Astrocyte (in vitro differentiated cells and primary cell): ENCODE data around the gene TDRD1. TPM values are rescaled to one million over a fixed set of nuclear protein-coding genes. Genes with fewer than 3 reads are reported as not detected.

Experiments used
- DNase-seq: peaks from one replicate; pipeline ENCODE4 v3.0.0-alpha.2; 2010; ENCODE audit warnings: low read depth
- FAIRE-seq: peaks from 2 replicates; lab custom pipeline; 2011; peaks lifted over from hg19 to GRCh38; lab: Jason Lieb, UNC
- H2AFZ ChIP-seq: 2 replicates; pipeline ENCODE4 v1.6.0; 2012; ENCODE audit warnings: low read depth, low read length, inconsistent platforms
- H3K27ac ChIP-seq: 2 replicates; pipeline ENCODE4 v1.5.1; 2011; ENCODE audit warnings: low read depth, low read length, inconsistent platforms
- H3K27me3 ChIP-seq: 2 replicates; pipeline ENCODE4 v1.6.0; 2011; ENCODE audit warnings: low read length, inconsistent platforms; ENCODE audit not compliant: insufficient read depth
- H3K36me3 ChIP-seq: 2 replicates; pipeline ENCODE4 v1.5.1; 2011; ENCODE audit warnings: low read length, inconsistent platforms; ENCODE audit not compliant: insufficient read depth
- H3K4me1 ChIP-seq: 2 replicates; pipeline ENCODE4 v1.5.1; 2011; ENCODE audit warnings: low read length, inconsistent platforms; ENCODE audit not compliant: insufficient read depth
- H3K4me2 ChIP-seq: 2 replicates; pipeline ENCODE4 v1.6.0; 2012; ENCODE audit warnings: low read length, inconsistent platforms
- H3K4me3 ChIP-seq: 2 replicates; pipeline ENCODE4 v1.5.1; 2011; ENCODE audit warnings: low read depth, mild to moderate bottlenecking, low read length, inconsistent platforms; ENCODE audit not compliant: insufficient read depth
- H3K79me2 ChIP-seq: 2 replicates; pipeline ENCODE4 v1.6.0; 2012; ENCODE audit warnings: mild to moderate bottlenecking, low read length, inconsistent platforms; ENCODE audit not compliant: insufficient read depth
- H3K9ac ChIP-seq: 2 replicates; pipeline ENCODE4 v1.6.0; 2012; ENCODE audit warnings: mild to moderate bottlenecking, low read length, inconsistent platforms
- H3K9me3 ChIP-seq: 2 replicates; pipeline ENCODE4 v1.5.1; 2012; ENCODE audit warnings: low read depth, mild to moderate bottlenecking, low read length, inconsistent platforms; ENCODE audit not compliant: insufficient read depth
- H4K20me1 ChIP-seq: 2 replicates; pipeline ENCODE4 v1.6.0; 2012; ENCODE audit warnings: low read length, inconsistent platforms; ENCODE audit not compliant: insufficient read depth
- H3K27ac Mint-ChIP-seq: one replicate; pipeline ENCODE4 v1.8.0; 2021; ENCODE audit warnings: mild to moderate bottlenecking, mixed read lengths; ENCODE audit not compliant: unreplicated experiment
- H3K27me3 Mint-ChIP-seq: one replicate; pipeline ENCODE4 v1.8.0; 2021; ENCODE audit warnings: low read depth, mixed read lengths; ENCODE audit not compliant: unreplicated experiment
- H3K36me3 Mint-ChIP-seq: one replicate; pipeline ENCODE4 v1.8.0; 2021; ENCODE audit warnings: low read depth, mixed read lengths; ENCODE audit not compliant: unreplicated experiment
- H3K4me1 Mint-ChIP-seq: one replicate; pipeline ENCODE4 v1.8.0; 2021; ENCODE audit warnings: low read depth, mixed read lengths; ENCODE audit not compliant: unreplicated experiment
- H3K4me3 Mint-ChIP-seq: one replicate; pipeline ENCODE4 v1.8.0; 2021; ENCODE audit warnings: mild to moderate bottlenecking, moderate library complexity, mixed read lengths; ENCODE audit not compliant: unreplicated experiment
- H3K9me3 Mint-ChIP-seq: one replicate; pipeline ENCODE4 v1.8.0; 2021; ENCODE audit warnings: mild to moderate bottlenecking, mixed read lengths; ENCODE audit not compliant: unreplicated experiment
- CTCF ChIP-seq: IDR thresholded peaks from 2 replicates; pipeline ENCODE4 v1.5.1; 2011; ENCODE audit warnings: low read depth, mild to moderate bottlenecking, inconsistent platforms, low read length, moderate library complexity; ENCODE audit not compliant: insufficient read depth
- EZH2 ChIP-seq: IDR thresholded peaks from 2 replicates; pipeline ENCODE4 v1.6.1; 2012; ENCODE audit warnings: mild to moderate bottlenecking, low read length, inconsistent platforms; ENCODE audit not compliant: insufficient read depth
- total RNA-seq: library from RNA; stranded (reverse); gene quantifications from 2 replicates; pipeline ENCODE4 v1.2.1, GENCODE V29; 2021

The TDRD1 gene
- total RNA-seq, 1 donor from 2014 or later, result not detected

- no peaks in the 10 kb centered on the region for H3K36me3 Mint-ChIP-seq
- H3K27me3 Mint-ChIP-seq, result peaks cover 34% of the 10 kb centered on the region
Measured at GRCh38 chr10:114233482-114233881, 54.3 kb downstream of the TDRD1 start.

GRCh38 chr10:114234132-114234531 lies 55.0 kb downstream of the TDRD1 start:
- FAIRE-seq (no peak), DNase-seq (no peak)
- Mint-ChIP-seq H3K36me3 (no peaks in the 10 kb centered on the region), H3K4me3 (no peak overlapping the region), H3K27me3 (peaks cover 41% of the 10 kb centered on the region), H3K4me1 (no peaks in the 10 kb centered on the region), H3K9me3 (no peaks in the 10 kb centered on the region), H3K27ac (no peak overlapping the region)
- H3K27ac ChIP-seq, result no peak overlapping the region
- no peak overlapping the region for H2AFZ ChIP-seq
- peaks cover 37% of the 10 kb centered on the region for H3K27me3 ChIP-seq
- H4K20me1 ChIP-seq, result no peaks in the 10 kb centered on the region
- no peaks in the 10 kb centered on the region for H3K36me3 ChIP-seq
- no peaks in the 10 kb centered on the region for H3K9me3 ChIP-seq
- H3K9ac ChIP-seq, result no peak overlapping the region
- no peak for TF ChIP-seq CTCF
- no peak for TF ChIP-seq EZH2
- H3K79me2 ChIP-seq, result no peaks in the 10 kb centered on the region
- H3K4me2 ChIP-seq, result no peak overlapping the region
- H3K4me3 ChIP-seq, result no peak overlapping the region
- no peaks in the 10 kb centered on the region for H3K4me1 ChIP-seq

More at GRCh38 chr10:114233482-114233881, 54.3 kb downstream of the TDRD1 start:
- H3K27me3 ChIP-seq, result peaks cover 32% of the 10 kb centered on the region
- Mint-ChIP-seq H3K27ac (no peak overlapping the region), H3K4me1 (no peaks in the 10 kb centered on the region), H3K4me3 (no peak overlapping the region), H3K9me3 (no peaks in the 10 kb centered on the region)
- H2AFZ ChIP-seq, result no peak overlapping the region
- no peak overlapping the region for H3K9ac ChIP-seq
- no peaks in the 10 kb centered on the region for H3K79me2 ChIP-seq
- H4K20me1 ChIP-seq, result no peaks in the 10 kb centered on the region
- FAIRE-seq (no peak), DNase-seq (no peak)
- no peak overlapping the region for H3K4me3 ChIP-seq
- no peak for TF ChIP-seq CTCF
- no peak for TF ChIP-seq EZH2
- H3K4me2 ChIP-seq, result no peak overlapping the region
- no peaks in the 10 kb centered on the region for H3K4me1 ChIP-seq
- no peaks in the 10 kb centered on the region for H3K36me3 ChIP-seq
- no peaks in the 10 kb centered on the region for H3K9me3 ChIP-seq
- no peak overlapping the region for H3K27ac ChIP-seq

- Mint-ChIP-seq H3K27me3 (peaks cover 74% of the 10 kb centered on the region), H3K27ac (no peak within 1 kb of the TSS), H3K9me3 (no peaks in the 10 kb centered on the region), H3K4me3 (peak within 1 kb of the TSS; percentile 75), H3K4me1 (no peaks in the 10 kb centered on the region), H3K36me3 (no peaks in the 10 kb centered on the region)
- H3K9ac ChIP-seq, result no peak within 1 kb of the TSS
- TF ChIP-seq CTCF (no peak), EZH2 (peak; percentile 93)
- FAIRE-seq (no peak), DNase-seq (no peak)
- no peaks in the 10 kb centered on the region for H3K36me3 ChIP-seq
- H2AFZ ChIP-seq, result no peak within 1 kb of the TSS
- H3K9me3 ChIP-seq, result no peaks in the 10 kb centered on the region
- H3K4me3 ChIP-seq, result peak within 1 kb of the TSS; percentile 39
- peaks cover 80% of the 10 kb centered on the region for H3K27me3 ChIP-seq
- H4K20me1 ChIP-seq, result no peaks in the 10 kb centered on the region
- no peak within 1 kb of the TSS for H3K27ac ChIP-seq
- H3K4me1 ChIP-seq, result no peaks in the 10 kb centered on the region
- H3K4me2 ChIP-seq, result peak within 1 kb of the TSS; percentile 50
- no peaks in the 10 kb centered on the region for H3K79me2 ChIP-seq
Measured at GRCh38 chr10:114239117-114239993, 60.2 kb downstream of the TDRD1 start, which contains the start of gene VWA2. VWA2 (plus strand) TSS chr10:114239254; CDS start chr10:114248714, 9,460 bp downstream.
